Progenitor cell of endocrine pancreas (in vitro differentiated cells): Measurements from ENCODE around the gene LRIF1. TPM values are rescaled to one million over a fixed set of nuclear protein-coding genes. Genes with fewer than 3 reads are reported as not detected.

Experiments used
- DNase-seq: peaks from one replicate; pipeline ENCODE4 v3.0.0; 2021; ENCODE audit warnings: low spot score; ENCODE audit not compliant: unreplicated experiment
- H3K27ac Mint-ChIP-seq: 2 replicates; pipeline ENCODE4 v1.8.0; 2021; ENCODE audit warnings: mild to moderate bottlenecking, moderate library complexity, mixed read lengths
- H3K27me3 Mint-ChIP-seq: 2 replicates; pipeline ENCODE4 v1.8.0; 2021; ENCODE audit warnings: mixed read lengths
- H3K36me3 Mint-ChIP-seq: 2 replicates; pipeline ENCODE4 v1.8.0; 2022; ENCODE audit warnings: mixed read lengths; ENCODE audit not compliant: insufficient read depth
- H3K4me1 Mint-ChIP-seq: 2 replicates; pipeline ENCODE4 v1.8.0; 2021; ENCODE audit warnings: low read depth, mixed read lengths
- H3K4me3 Mint-ChIP-seq: 2 replicates; pipeline ENCODE4 v1.8.0; 2021; ENCODE audit warnings: low read depth, mild to moderate bottlenecking, moderate library complexity, mixed read lengths
- H3K9me3 Mint-ChIP-seq: 2 replicates; pipeline ENCODE4 v1.8.0; 2021; ENCODE audit warnings: low read depth, mixed read lengths
- CTCF ChIP-seq: fragments of 200-600 bp; sonication (generic); IDR thresholded peaks from one replicate; pipeline ENCODE4 v1.5.0; 2021; ENCODE audit warnings: antibody characterized with exemption, mild to moderate bottlenecking; ENCODE audit not compliant: unreplicated experiment
- total RNA-seq: library from RNA; stranded (reverse); gene quantifications from 2 replicates; pipeline ENCODE4 v1.2.1, GENCODE V29; 2021

Gene LRIF1
- total RNA-seq, 1 donor from 2014 or later = 10.4 TPM

DNA sequence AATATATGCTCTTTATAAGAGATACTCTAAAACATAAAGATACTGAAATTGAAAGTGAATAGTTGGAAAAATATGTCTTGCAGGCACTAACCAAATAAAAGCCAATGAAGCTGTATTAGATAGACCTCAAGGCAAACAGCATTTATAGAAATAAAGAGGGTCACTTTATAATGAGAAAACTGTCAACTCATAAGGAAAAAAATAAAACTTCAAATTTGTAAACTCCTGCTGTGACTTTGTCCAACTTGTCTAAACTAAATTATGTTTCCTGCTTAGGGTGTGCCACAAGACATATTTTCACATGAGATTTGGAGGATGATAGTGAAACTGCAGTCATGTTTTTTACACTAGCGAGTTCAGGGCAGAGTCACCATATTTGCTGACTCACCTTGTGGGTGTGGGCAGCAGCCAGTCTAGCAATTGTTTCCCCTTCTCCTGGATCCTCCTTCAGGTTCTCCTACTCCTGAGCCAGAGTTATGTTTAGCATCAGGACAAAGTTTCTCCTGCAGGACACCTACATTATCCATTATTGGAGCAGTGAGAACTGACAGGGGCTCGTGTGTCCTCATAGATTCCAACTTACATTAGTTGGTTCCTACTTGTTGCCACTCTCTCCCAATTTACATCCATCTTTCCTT is 46.9 kb downstream of the LRIF1 start:
- no peak for TF ChIP-seq CTCF
- peaks cover 9% of the 10 kb centered on the region for H3K9me3 Mint-ChIP-seq
- peaks cover 5% of the 10 kb centered on the region for H3K4me1 Mint-ChIP-seq
- no peaks in the 10 kb centered on the region for H3K36me3 Mint-ChIP-seq
- DNase-seq = no peak
- no peaks in the 10 kb centered on the region for H3K27me3 Mint-ChIP-seq
- no peak overlapping the region for H3K4me3 Mint-ChIP-seq
- no peak overlapping the region for H3K27ac Mint-ChIP-seq

- TF ChIP-seq CTCF = no peak
- no peak overlapping the region for H3K27ac Mint-ChIP-seq
- no peaks in the 10 kb centered on the region for H3K27me3 Mint-ChIP-seq
- H3K9me3 Mint-ChIP-seq = peaks cover 11% of the 10 kb centered on the region
- peaks cover 5% of the 10 kb centered on the region for H3K4me1 Mint-ChIP-seq
- DNase-seq = no peak
- no peak overlapping the region for H3K4me3 Mint-ChIP-seq
- H3K36me3 Mint-ChIP-seq = no peaks in the 10 kb centered on the region
These were observed 47.5 kb downstream of the LRIF1 start for GRCh38 chr1:110916274-110916668.

DNA sequence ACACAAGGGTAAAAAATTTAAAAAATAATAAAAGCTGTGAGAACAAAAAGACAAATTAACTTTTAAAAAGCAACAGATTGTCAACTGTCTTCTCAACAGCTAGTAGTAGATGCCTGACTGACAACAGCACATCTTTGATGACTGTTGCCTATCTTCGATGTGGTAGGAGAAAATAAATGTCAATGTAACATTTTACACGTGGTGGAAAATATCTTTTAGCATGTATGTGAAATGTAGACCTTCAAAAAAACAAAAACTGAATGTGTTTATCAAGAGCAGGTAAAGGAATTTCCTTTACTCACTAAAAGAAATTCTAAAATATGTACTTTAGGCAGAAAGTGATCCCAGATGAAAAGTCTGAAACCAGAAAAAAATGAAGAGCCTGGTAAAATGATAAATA is 47.9 kb downstream of the LRIF1 start:
- no peak for DNase-seq
- Mint-ChIP-seq H3K4me3 (no peak overlapping the region), H3K36me3 (no peaks in the 10 kb centered on the region), H3K4me1 (peaks cover 5% of the 10 kb centered on the region), H3K27me3 (no peaks in the 10 kb centered on the region), H3K27ac (no peak overlapping the region), H3K9me3 (peaks cover 11% of the 10 kb centered on the region)
- TF ChIP-seq CTCF = no peak

- H3K9me3 Mint-ChIP-seq = peaks cover 14% of the 10 kb centered on the region
- H3K27me3 Mint-ChIP-seq = no peaks in the 10 kb centered on the region
- DNase-seq = no peak
- H3K4me3 Mint-ChIP-seq = no peak overlapping the region
- no peaks in the 10 kb centered on the region for H3K36me3 Mint-ChIP-seq
- H3K4me1 Mint-ChIP-seq = peaks cover 5% of the 10 kb centered on the region
- H3K27ac Mint-ChIP-seq = no peak overlapping the region
- no peak for TF ChIP-seq CTCF
These were observed 49.0 kb downstream of the LRIF1 start for GRCh38 chr1:110914676-110915075.

DNA sequence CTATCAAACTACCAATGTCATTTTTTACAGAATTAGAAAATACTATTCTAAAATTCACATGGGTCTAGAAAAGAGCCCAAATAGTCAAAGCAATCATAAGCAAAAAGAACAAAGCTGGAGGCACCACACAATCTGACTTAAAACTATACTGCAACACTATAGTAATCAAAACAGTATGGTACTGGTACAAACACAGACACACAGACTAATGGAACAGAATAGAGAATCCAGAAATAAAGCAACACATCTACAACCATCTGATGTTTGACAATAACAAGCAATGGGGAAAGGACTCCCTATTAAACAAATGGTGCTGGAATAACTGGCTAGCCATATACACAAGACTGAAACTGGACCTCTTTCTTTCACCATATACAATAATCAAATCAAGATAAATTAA is 50.9 kb downstream of the LRIF1 start:
- Mint-ChIP-seq H3K9me3 (peaks cover 14% of the 10 kb centered on the region), H3K36me3 (no peaks in the 10 kb centered on the region)

More for the DNA sequence above, 50.9 kb downstream of the LRIF1 start:
- no peak for TF ChIP-seq CTCF
- DNase-seq = no peak
- Mint-ChIP-seq H3K4me1 (peaks cover 5% of the 10 kb centered on the region), H3K27me3 (no peaks in the 10 kb centered on the region), H3K27ac (no peak overlapping the region), H3K4me3 (no peak overlapping the region)
